ENCODE results near the gene WASF1. TPM values are rescaled to one million over a fixed set of nuclear protein-coding genes. Genes with fewer than 3 reads are reported as not detected.

The WASF1 gene
- total RNA-seq, 1 donor = 18.8 TPM

DNA sequence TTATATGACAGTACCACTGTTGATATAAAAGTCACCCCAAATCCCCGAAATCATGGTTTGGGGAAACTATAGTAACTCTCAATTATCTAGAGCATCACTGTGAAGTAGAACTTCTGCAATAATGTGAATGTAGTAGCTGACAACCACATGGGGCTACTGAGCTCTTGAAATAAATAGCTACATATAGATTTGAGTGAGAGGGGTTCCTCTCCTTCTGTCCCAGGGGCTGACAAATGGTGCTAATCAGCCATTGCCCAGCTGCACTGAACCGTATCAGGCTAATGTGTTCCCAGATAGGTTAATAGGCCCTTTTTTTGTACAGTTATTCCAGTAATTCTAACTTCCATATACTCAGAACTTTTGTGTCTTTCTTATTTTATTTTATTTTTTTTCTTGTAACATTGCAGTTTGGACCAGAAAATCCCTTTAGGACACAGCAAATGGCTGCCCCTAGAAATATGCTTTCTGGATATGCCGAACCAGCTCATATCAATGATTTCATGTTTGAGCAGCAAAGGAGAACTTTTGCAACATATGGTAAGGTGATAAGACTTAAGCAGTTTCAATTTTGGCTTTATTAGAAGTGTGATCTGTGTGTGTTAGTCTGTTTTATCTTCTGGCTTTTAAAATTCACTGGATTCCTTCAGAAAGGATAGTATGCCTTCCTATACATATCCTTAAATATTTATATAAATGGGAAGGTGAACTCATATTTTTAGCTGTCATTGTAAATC lies 21.8 kb upstream of the WASF1 start:
- H4K20me1 ChIP-seq (ENCODE audit: insufficient read depth, low read length) = peaks cover 4% of the 10 kb centered on the region
- no peaks in the 10 kb centered on the region for H3K27me3 ChIP-seq (ENCODE audit: insufficient read depth, low read length)
- peaks cover 22% of the 10 kb centered on the region for H3K79me2 ChIP-seq (ENCODE audit: insufficient read depth, low read length)
- H3K4me1 ChIP-seq (ENCODE audit: insufficient read depth, low read length) = no peaks in the 10 kb centered on the region
- no peak overlapping the region for H3K4me3 ChIP-seq (ENCODE audit: insufficient read depth, low read length)
- H3K9me3 ChIP-seq (ENCODE audit: low read depth, low read length) = no peaks in the 10 kb centered on the region
- no peak overlapping the region for H2AFZ ChIP-seq (ENCODE audit: low read length)
- no peak for DNase-seq (ENCODE audit: insufficient read length, low spot score, missing footprints)
- H3K36me3 ChIP-seq (ENCODE audit: insufficient read depth, low read length) = no peaks in the 10 kb centered on the region
- H3K4me2 ChIP-seq (ENCODE audit: insufficient read depth, low read length) = no peak overlapping the region
- TF ChIP-seq, protein P1, sequence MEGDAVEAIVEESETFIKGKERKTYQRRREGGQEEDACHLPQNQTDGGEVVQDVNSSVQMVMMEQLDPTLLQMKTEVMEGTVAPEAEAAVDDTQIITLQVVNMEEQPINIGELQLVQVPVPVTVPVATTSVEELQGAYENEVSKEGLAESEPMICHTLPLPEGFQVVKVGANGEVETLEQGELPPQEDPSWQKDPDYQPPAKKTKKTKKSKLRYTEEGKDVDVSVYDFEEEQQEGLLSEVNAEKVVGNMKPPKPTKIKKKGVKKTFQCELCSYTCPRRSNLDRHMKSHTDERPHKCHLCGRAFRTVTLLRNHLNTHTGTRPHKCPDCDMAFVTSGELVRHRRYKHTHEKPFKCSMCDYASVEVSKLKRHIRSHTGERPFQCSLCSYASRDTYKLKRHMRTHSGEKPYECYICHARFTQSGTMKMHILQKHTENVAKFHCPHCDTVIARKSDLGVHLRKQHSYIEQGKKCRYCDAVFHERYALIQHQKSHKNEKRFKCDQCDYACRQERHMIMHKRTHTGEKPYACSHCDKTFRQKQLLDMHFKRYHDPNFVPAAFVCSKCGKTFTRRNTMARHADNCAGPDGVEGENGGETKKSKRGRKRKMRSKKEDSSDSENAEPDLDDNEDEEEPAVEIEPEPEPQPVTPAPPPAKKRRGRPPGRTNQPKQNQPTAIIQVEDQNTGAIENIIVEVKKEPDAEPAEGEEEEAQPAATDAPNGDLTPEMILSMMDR (IDR thresholded peaks at IDR 0.05; ENCODE audit: extremely low read depth, low read depth, low read length) = no peak
- H3K27ac ChIP-seq (ENCODE audit: low read depth, low read length) = no peak overlapping the region

DNA sequence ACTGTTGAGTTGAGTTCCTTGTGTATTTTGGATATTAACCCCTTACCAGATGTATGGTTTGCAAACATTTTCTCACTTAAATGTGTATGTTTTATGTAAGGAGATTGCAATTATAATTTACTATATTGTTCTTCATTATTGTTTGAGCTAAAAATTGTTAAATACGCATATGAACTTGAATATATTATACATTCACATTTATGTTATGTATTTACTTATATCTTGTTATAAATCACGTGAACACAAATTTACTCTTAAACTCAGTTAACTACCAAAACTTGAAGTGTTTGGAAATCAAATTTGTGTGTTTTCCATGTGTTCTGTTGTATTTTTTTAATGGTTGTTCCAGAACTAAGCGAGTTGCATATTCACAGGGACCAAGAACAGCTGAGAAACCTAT lies 19.1 kb upstream of the WASF1 start:
- no peaks in the 10 kb centered on the region for H3K4me1 ChIP-seq (ENCODE audit: insufficient read depth, low read length)
- DNase-seq (ENCODE audit: insufficient read length, low spot score, missing footprints) = no peak
- H3K27ac ChIP-seq (ENCODE audit: low read depth, low read length) = no peak overlapping the region
- TF ChIP-seq, protein P1 (IDR thresholded peaks at IDR 0.05; ENCODE audit: extremely low read depth, low read depth, low read length) = no peak
- peaks cover 19% of the 10 kb centered on the region for H3K79me2 ChIP-seq (ENCODE audit: insufficient read depth, low read length)
- no peak overlapping the region for H2AFZ ChIP-seq (ENCODE audit: low read length)
- no peak overlapping the region for H3K4me3 ChIP-seq (ENCODE audit: insufficient read depth, low read length)
- H3K36me3 ChIP-seq (ENCODE audit: insufficient read depth, low read length) = no peaks in the 10 kb centered on the region
- peaks cover 4% of the 10 kb centered on the region for H4K20me1 ChIP-seq (ENCODE audit: insufficient read depth, low read length)
- no peaks in the 10 kb centered on the region for H3K27me3 ChIP-seq (ENCODE audit: insufficient read depth, low read length)
- H3K9me3 ChIP-seq (ENCODE audit: low read depth, low read length) = no peaks in the 10 kb centered on the region
- H3K4me2 ChIP-seq (ENCODE audit: insufficient read depth, low read length) = no peak overlapping the region

DNA sequence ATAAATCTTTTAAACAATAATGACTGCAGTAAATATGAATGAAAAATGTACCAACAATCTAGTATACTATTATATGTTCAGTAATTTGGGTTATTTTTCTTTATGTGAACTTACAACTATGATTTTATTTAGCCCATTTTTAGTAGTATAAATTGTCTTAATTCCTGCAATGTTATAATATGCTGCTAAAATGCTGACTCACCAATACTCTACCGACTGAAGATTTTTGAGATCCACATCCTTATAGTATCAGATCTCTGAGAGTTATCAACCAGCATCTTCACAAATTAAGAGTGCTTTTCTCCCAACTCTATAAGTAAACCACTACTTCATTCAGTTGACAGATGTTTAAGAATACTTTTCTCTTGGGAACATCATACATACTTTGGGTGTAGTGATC lies 17.4 kb upstream of the WASF1 start:
- H3K27me3 ChIP-seq (ENCODE audit: insufficient read depth, low read length) = no peaks in the 10 kb centered on the region
- peaks cover 4% of the 10 kb centered on the region for H4K20me1 ChIP-seq (ENCODE audit: insufficient read depth, low read length)
- H2AFZ ChIP-seq (ENCODE audit: low read length) = no peak overlapping the region
- no peaks in the 10 kb centered on the region for H3K4me1 ChIP-seq (ENCODE audit: insufficient read depth, low read length)
- no peak overlapping the region for H3K27ac ChIP-seq (ENCODE audit: low read depth, low read length)
- DNase-seq (ENCODE audit: insufficient read length, low spot score, missing footprints) = no peak
- no peak overlapping the region for H3K4me2 ChIP-seq (ENCODE audit: insufficient read depth, low read length)
- peaks cover 25% of the 10 kb centered on the region for H3K79me2 ChIP-seq (ENCODE audit: insufficient read depth, low read length)
- TF ChIP-seq, protein P1 (IDR thresholded peaks at IDR 0.05; ENCODE audit: extremely low read depth, low read depth, low read length) = no peak
- no peaks in the 10 kb centered on the region for H3K36me3 ChIP-seq (ENCODE audit: insufficient read depth, low read length)
- no peak overlapping the region for H3K4me3 ChIP-seq (ENCODE audit: insufficient read depth, low read length)
- no peaks in the 10 kb centered on the region for H3K9me3 ChIP-seq (ENCODE audit: low read depth, low read length)

DNA sequence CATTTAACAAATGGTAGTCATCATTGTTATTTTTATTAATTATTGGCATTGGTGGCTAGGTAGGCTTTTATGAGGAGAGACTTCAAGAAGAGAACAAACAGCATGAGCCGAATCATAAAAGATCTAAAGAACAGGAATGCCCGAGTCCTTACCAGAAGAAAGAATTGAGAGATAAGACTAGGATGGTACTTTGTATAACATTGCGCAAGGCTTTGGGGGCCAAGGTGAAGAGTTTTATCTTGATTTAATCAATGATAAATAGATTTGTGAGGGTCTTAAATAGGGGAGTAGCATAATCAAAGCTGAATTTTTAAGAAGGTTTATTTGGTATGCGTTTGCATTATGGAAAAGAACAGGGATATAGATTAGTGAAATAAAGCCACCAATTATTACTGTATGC lies 16.2 kb upstream of the WASF1 start:
- no peaks in the 10 kb centered on the region for H3K27me3 ChIP-seq (ENCODE audit: insufficient read depth, low read length)
- no peak overlapping the region for H3K4me2 ChIP-seq (ENCODE audit: insufficient read depth, low read length)
- no peak overlapping the region for H3K4me3 ChIP-seq (ENCODE audit: insufficient read depth, low read length)
- H3K36me3 ChIP-seq (ENCODE audit: insufficient read depth, low read length) = no peaks in the 10 kb centered on the region
- H2AFZ ChIP-seq (ENCODE audit: low read length) = no peak overlapping the region
- no peaks in the 10 kb centered on the region for H3K9me3 ChIP-seq (ENCODE audit: low read depth, low read length)
- TF ChIP-seq, protein P1 (IDR thresholded peaks at IDR 0.05; ENCODE audit: extremely low read depth, low read depth, low read length) = no peak
- peaks cover 34% of the 10 kb centered on the region for H3K79me2 ChIP-seq (ENCODE audit: insufficient read depth, low read length)
- no peaks in the 10 kb centered on the region for H3K4me1 ChIP-seq (ENCODE audit: insufficient read depth, low read length)
- H4K20me1 ChIP-seq (ENCODE audit: insufficient read depth, low read length) = peaks cover 9% of the 10 kb centered on the region
- no peak overlapping the region for H3K27ac ChIP-seq (ENCODE audit: low read depth, low read length)
- no peak for DNase-seq (ENCODE audit: insufficient read length, low spot score, missing footprints)

All from osteoblast (primary cell).